ENCODE results near the gene BACE1-AS.

- TF ChIP-seq EZH2 (IDR thresholded peaks at IDR 0.05; ENCODE audit: borderline replicate concordance, low read depth, low read length, poor library complexity, severe bottlenecking) (no peak), CTCF (conservative IDR thresholded peaks at IDR 0.05; ENCODE audit: low read depth, low read length) (no peak)
These were observed 23.7 kb downstream of the BACE1-AS start for GRCh38 chr11:117314840-117315239.

All from A673 (cell line).